Lung microvascular endothelial cell (primary cell): ENCODE data around the gene PRR9. TPM values are rescaled to one million over a fixed set of nuclear protein-coding genes. Genes with fewer than 3 reads are reported as not detected.
A peak's percentile ranks its signal among the peaks of the same experiment; 100 is the strongest.
"Not testable (repeated sequence)": the region's sequence is repeated elsewhere in the genome, so short reads cannot be mapped to it uniquely, and the experiment has no call there.

Experiments used
- DNase-seq, 2 donors: peaks; one replicate each; pipeline versions ENCODE4 v3.0.0 to v3.0.0-alpha.2; 2010; ENCODE audit warnings: low read depth in 2 of 2
- total RNA-seq: library from RNA; depleted of rRNA; stranded (reverse); fragments of >200 nt; gene quantifications from 2 replicates; pipeline ENCODE4 v1.2.1, GENCODE V29; 2014

The PRR9 gene
- not detected in 2 replicates for total RNA-seq

- DNase-seq, result no peak
Measured at GRCh38 chr1:153217212-153217611, at the start of gene PRR9. Gene PRR9 (plus strand): TSS chr1:153217584. CDS start chr1:153218145, 561 bp downstream.

DNA sequence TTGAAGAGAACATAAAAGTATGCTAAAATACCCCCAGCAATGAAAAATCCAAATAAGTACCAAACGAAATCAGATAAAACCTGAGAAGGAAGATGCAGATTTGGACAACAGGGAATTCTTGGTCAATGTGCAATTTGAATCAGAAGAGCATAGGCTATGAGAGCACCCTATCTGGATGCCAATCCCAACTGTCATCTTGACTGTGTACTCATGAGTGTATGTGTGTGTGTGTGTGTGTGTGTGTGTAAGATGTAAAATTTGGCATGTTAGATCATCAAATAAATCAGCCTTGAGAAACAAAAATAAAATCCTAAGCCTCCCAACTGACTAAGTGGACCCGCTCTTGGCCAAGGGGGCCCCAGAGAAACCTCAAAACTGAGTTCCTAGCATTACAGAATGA, 48.7 kb upstream of the PRR9 start:
- no peak for DNase-seq

GRCh38 chr1:153174624-153175023, 42.8 kb upstream of the PRR9 start:
- no peak for DNase-seq

GRCh38 chr1:153178922-153179321, 38.5 kb upstream of the PRR9 start:
- DNase-seq, result no peak

DNA sequence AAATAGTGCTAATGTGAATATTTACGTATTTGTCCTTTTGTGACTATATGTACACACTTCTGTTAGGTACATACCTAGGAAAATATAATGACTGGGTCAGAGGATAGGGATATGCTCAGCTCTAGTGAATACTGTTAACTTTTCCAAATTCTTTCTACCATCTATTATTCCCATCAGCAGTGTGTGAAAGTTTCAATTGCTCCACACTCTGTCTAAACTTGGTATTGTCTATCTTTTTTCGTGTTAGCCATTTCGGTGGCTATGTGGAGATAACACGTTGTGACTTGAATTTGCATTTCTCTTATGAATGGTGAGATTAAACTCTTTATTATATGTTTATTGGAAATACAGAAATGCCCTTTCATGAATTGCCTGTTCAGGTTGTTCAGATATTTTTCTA, 36.8 kb upstream of the PRR9 start:
- no peak for DNase-seq

- DNase-seq, result not testable (repeated sequence)
Measured at GRCh38 chr1:153188301-153188700, 29.1 kb upstream of the PRR9 start.

DNA sequence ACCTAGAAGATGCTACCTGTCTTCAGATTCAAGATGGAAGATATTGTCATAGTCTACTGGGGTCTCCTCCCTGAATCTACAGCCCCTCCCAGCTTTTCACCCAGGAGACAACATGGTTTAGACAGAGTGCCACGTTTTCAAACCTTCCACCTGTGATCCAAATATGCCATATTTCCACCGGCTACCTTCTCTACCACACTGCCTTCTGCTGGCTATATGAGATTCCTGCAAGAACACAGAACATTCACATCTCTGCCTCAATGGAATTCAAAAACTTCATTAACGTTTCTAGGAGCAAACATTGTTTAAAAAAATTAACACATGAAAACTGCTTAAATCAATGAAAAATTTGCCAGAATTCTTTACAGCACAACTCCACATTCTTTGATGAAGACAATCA, 27.0 kb upstream of the PRR9 start:
- DNase-seq, result no peak

GRCh38 chr1:153192697-153193096, 24.7 kb upstream of the PRR9 start:
- DNase-seq, result peak in 1 of 2 donors; percentile 5

DNA sequence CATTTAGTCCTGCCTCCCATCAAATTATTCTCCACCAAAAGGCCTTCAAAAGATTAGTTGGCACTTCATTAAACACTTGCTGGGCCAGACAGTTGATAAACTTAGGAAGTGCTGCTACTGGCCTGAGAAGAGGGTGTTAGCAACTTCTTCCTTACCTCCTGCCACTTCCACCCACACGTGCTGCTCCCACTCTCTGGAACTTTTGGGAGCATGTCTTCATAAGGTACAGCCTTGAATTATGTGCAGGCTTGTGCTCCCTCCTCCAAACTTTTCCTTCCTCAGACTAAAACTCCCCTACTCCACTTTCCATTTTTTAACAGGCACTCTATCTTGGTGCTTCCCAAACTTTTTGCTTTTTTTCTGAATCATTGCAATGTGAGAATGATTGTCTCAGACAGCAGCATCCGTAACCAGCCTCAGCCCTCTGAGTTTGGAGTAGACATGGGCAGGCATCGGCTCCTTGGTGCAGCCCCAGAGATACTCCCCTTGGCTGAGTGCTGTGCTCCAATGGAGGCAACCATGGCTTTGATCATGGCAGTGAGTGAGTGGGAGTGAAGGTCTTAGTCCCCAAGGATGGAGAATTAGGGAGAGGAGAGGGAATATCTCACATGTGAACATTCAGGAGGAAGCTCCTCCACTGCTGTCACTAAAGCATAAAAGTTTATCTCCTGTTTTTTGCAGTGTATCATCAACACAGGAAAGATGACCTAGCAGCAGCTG, 22.9 kb upstream of the PRR9 start:
- no peak for DNase-seq

DNA sequence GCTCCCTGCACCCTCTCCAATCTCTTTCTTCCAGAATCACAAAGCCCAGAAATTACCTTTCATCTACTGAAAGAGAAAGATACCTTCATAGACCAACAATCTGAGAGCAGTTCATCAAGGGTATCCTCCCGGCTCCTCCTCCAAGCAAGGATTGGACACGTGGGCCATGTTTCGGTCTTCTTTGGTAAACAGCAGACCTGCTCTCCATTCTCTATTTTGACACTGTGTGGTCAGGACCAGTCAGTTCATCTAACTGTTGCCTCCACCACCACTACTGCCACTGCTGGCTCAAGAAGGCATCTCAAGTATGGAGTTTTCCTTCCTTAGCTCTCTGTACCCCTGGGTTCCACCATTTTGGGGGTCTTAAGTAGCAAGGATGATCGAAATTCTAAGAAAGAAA, 22.2 kb upstream of the PRR9 start:
- no peak for DNase-seq

GRCh38 chr1:153202006-153202405, 15.4 kb upstream of the PRR9 start:
- no peak for DNase-seq

DNA sequence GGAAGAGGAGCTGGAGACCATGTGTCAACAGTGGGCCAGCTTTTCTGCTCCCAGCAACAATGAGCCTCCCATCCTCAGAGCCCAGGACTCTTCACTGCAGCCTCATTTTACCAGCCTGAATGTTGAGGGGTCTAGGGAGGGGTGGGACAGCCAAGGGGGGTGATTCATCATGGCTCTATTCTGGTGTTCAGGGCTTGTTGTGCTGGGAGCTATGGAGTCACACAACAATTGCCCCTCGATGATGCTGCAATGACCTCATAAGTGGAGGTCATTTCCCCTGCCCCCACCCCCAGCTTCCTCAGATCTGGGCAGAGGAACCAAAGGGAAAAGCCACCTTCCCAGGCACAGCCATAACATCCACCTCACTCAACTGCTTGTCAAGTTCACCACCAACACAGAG, 14.3 kb upstream of the PRR9 start, which contains the start of gene LELP1:
Gene LELP1, plus strand, starts transcription at position 301 of the 400 bp plus-strand sequence. CDS start 1,278 bp downstream, outside the sequence.
- DNase-seq, result no peak

GRCh38 chr1:153206631-153207030, 10.8 kb upstream of the PRR9 start:
- DNase-seq, result no peak

DNA sequence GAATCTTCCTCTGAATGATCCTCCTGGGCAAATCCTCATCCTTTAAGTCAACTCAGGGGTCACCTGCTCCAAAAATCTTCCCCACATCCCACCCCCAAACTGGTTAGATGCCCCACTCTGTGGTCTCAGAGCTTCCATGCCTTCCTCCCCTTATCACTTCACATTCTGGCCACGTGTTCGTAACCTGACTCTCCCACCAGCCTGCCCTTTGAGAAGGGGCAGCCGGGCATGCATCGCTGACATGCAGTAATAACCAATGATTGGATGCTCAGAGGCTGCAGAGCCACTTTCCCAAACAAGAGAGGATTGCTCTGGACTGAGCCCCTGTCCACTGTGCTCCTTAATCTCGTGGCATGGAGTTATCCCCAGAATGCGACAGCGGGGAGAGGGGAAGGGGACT, 7.2 kb upstream of the PRR9 start:
- DNase-seq, result no peak

DNA sequence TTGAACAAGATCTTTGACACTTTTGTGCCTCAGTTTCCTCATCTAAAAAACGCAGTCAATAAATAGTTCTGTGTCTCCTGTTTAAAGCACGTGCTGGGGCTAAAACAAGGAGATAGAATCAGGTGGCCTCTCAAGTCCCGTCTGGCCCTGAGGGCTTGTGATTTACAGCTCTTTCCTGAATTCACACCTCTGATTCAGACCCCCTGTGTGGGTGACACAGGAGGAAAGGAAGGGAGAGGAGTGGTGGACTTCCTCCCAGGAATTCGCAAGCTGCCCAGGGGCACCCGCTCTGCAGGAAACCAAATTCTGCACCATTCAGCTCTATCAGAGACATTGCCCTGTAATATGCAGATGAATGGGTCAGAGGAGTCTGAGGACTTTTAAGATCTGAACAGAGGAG, 5.2 kb upstream of the PRR9 start:
- DNase-seq, result no peak

DNA sequence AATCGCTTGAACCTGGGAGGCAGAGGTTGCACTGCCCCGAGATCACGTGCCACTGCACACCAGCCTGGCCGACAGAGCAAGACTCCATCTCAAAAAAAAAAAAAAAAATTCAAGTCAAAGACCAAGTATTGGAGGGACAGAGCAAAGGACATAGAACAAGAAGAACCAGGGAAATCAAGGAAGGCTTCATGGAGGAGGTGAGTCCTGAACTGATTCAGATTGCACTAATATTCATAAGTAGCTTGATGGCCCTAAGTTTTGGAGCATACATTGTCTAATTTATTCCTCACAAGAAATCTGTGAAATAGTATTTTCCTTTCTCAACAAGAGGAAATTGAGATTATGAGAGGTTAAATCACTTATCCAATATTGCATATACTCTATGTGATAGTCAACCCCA, 3.9 kb upstream of the PRR9 start:
- no peak for DNase-seq

DNA sequence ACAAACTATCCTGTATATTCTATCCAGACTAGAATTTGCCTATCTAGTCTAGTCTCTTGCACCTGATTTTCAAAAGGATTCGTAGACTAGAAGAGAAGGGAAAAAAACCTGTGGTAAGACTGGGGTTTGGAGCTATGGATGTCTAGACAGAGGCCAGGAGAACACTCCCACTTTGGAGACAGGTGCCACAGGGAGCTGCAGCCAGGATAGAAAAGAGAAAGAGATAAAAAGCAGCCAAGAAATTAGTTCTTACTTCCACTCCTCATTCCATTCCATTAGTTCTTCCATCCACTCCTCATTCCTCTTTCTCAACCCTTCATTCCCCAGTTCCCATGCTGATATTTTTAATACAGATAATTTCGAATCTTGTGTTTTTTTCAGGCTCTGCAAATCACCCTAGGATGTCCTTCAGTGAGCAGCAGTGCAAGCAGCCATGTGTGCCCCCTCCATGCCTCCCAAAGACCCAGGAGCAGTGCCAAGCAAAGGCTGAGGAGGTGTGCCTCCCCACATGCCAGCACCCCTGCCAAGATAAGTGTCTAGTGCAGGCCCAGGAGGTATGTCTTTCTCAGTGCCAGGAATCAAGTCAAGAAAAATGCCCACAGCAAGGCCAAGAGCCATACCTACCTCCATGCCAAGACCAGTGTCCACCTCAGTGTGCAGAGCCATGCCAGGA, 496 bp downstream of the PRR9 start:
- no peak for DNase-seq

GRCh38 chr1:153220606-153221303, 3.4 kb downstream of the PRR9 start:
- no peak for DNase-seq

- DNase-seq, result peak; percentile 59
Measured at GRCh38 chr1:153223040-153223891, 5.9 kb downstream of the PRR9 start.

DNA sequence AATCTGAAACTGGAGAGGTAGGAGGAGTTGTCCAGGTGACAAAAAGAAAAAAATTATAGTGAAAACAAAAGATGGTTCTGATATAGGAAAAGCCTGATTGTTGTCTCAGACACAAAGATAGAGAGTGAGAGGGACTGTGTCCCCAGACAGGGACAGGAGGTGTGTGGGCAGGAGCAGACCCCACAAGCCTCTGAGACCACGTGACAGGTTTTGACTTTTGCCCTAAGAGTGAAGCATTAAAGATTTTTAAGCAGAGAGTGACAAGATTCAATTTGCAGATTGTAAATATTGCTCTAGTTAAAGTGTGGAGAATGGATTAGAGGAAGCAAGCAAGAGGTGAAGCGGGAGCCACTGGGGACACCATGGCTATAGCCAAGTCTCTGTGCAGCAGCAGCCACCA, 10.4 kb downstream of the PRR9 start:
- DNase-seq, result no peak

DNA sequence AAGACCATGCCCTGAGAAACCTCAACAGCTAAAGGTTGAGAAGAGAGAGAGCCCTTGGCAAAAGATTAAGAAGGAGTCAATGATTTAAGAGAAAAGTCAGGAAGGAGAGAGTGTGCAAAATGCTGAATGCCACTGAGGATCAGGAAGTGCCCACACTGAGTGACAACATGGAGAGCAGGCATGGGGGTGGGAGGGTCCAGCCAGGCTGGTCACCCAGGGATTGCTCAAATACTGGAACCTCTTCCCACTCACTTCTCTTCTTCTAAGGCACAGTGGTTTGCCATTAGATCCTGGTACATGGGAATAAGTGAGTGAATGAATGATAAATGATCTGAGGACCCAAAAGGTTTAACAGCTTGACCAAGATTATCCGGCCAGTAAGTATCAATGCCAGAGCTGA, 11.1 kb downstream of the PRR9 start:
- no peak for DNase-seq
